SH-SY5Y (cell line): ENCODE results near the gene KCND1.

Source experiments
- GATA2 ChIP-seq: IDR thresholded peaks from 2 replicates; pipeline ENCODE4 v1.6.1; 2011; ENCODE audit warnings: mild to moderate bottlenecking, low read depth, low read length
- GATA3 ChIP-seq: IDR thresholded peaks from 2 replicates; pipeline ENCODE4 v1.6.1; 2011; ENCODE audit warnings: low read depth, mild to moderate bottlenecking, low read length, moderate library complexity

DNA sequence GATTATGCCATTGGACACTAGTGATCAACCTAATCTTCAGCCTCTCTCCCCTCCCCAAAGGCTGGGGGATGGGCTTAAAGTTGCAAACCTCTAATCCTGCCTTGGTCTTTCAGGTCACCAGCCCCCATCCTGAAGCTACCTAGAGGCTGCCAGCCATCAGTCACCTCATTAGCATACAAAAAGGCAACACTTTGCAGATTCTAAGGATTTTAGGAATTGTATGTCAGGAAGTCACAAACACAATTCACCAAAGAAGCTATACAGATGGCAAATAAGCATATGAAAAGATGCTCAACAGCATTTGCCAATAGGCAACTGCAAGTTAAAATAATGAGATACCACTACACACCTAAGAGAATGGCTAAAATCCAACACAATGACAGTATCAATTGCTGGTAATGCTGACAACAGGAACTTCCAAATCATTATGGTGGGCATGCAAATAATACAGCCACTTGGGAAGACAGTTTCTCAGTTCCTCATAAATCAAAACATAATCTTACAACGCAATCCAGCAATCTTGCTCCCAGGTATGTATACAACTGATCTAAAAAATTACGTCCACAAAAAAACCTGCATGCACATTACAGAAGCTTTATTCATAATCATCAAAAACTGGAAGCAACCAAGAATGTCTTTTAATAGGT, 43.8 kb downstream of the KCND1 start:
- TF ChIP-seq GATA2 (no peak), GATA3 (no peak)
